Loucy (cell line): ENCODE measurements around the gene TK1.

ENCODE experiments used
- CTCF ChIP-seq: fragments of 200-600 bp; sonication (generic); conservative IDR thresholded peaks from 2 replicates; pipeline ENCODE4 v1.5.1; 2014; ENCODE audit warnings: mild to moderate bottlenecking, antibody characterized with exemption, low read length
- EZH2phosphoT487 ChIP-seq: fragments of 200-600 bp; IDR thresholded peaks from 2 replicates; pipeline ENCODE4 v1.6.1; 2018; ENCODE audit warnings: antibody characterized with exemption, mild to moderate bottlenecking, moderate library complexity, borderline replicate concordance

DNA sequence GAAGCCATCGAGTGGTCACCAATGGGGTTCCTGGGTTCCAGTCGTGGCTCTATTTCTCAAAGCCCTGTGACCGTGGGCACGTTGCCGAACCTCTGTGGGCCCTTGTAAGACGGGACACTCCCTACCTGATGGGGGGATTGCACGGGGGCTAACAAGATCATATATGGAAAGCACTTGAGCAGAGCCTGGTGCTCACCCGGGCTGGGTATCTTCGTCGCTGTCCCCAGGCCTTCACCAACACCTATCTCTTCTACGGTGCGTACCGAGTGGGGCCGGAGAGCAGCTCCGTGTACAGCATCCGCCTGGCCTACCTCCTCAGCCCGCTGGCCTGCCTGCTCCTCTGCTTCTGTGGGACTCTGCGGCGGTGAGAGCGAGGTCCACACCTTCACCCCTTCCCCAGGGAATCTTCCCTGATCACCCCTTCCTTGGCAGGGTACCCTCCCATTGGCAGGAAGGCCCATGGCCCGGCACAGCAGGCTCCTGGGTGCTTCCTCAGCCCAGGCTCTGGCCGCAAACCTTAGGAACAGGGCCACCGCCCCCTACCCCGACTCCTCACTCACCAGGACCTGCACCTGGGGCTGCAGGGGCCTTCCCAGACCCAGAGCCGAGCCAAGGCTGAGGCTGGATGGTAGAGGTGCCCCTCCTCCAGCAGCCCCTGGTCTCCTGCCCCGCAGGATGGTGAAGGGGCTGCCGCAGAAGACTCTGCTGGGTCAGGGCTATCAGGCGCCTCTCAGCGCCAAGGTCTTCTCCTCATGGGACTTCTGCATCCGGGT is 53.5 kb downstream of the TK1 start:
- TF ChIP-seq CTCF (no peak), EZH2phosphoT487 (no peak)
